IMR-90 (cell line): ENCODE measurements around the gene PSMD12. TPM values are rescaled to one million over a fixed set of nuclear protein-coding genes. Genes with fewer than 3 reads are reported as not detected.

ENCODE experiments used
- ATAC-seq: fragments of 200-7000 bp; cut with Tn5 transposase; 2 replicates; pipeline ENCODE4 v1.9.1; 2020; ENCODE audit warnings: low read depth, mild to moderate bottlenecking, moderate library complexity
- BruUV-seq: library from RNA; stranded (reverse); fragments of 400-500 nt; replicated peaks from 2 replicates; lab custom pipeline; 2021; lab: Mats Ljungman, UMichigan
- CTCF ChIA-PET: fragments of 300-600 bp; formaldehyde crosslinking; extraction: SDS; loops from one replicate; lab custom pipeline; 2021; ENCODE audit warnings: antibody characterized with exemption; lab: Yijun Ruan, JAX
- POLR2A ChIA-PET: fragments of 300-600 bp; sonication (Branson Sonifier 250); formaldehyde crosslinking; loops from one replicate; lab custom pipeline; 2022; ENCODE audit warnings: antibody characterized with exemption; ENCODE audit not compliant: unreplicated experiment; lab: Charles Lee
- DNase-seq: peaks from one replicate; pipeline ENCODE4 v3.0.0; 2013
- H2AFZ ChIP-seq: replicated peaks from 2 replicates; pipeline ENCODE3; 2013; ENCODE audit warnings: low read length, mild to moderate bottlenecking; ENCODE audit not compliant: poor library complexity
- H2AK5ac ChIP-seq: 2 replicates; pipeline ENCODE4 v1.6.1; 2013; ENCODE audit warnings: low read depth, low read length, inconsistent platforms
- H2AK9ac ChIP-seq: replicated peaks from 2 replicates; pipeline ENCODE3; 2013; ENCODE audit warnings: mild to moderate bottlenecking, low read depth, low read length, moderate library complexity; ENCODE audit not compliant: poor library complexity
- H2BK120ac ChIP-seq: 2 replicates; pipeline ENCODE4 v1.6.1; 2013; ENCODE audit warnings: low read depth, low read length, inconsistent platforms
- H2BK15ac ChIP-seq: 3 replicates; pipeline ENCODE4 v1.6.1; 2013; ENCODE audit warnings: low read depth, low read length, inconsistent platforms
- H2BK20ac ChIP-seq: 2 replicates; pipeline ENCODE4 v1.6.1; 2013; ENCODE audit warnings: low read depth, mild to moderate bottlenecking, inconsistent platforms, low read length, moderate library complexity
- H2BK5ac ChIP-seq: 2 replicates; pipeline ENCODE4 v1.6.1; 2013; ENCODE audit warnings: mild to moderate bottlenecking, low read depth, low read length, inconsistent platforms; ENCODE audit not compliant: poor library complexity, severe bottlenecking
- H3K14ac ChIP-seq: replicated peaks from 2 replicates; pipeline ENCODE4 v1.6.1; 2013; ENCODE audit warnings: low read depth, low read length, inconsistent platforms
- H3K18ac ChIP-seq: 2 replicates; pipeline ENCODE4 v1.6.1; 2013; ENCODE audit warnings: low read depth, low read length, control low read depth
- H3K23ac ChIP-seq: 2 replicates; pipeline ENCODE4 v1.6.1; 2013; ENCODE audit warnings: low read depth, low read length, inconsistent platforms
- H3K27ac ChIP-seq: 2 replicates; pipeline ENCODE4 v1.5.1; 2013; ENCODE audit warnings: mild to moderate bottlenecking, control low read depth, low read length; ENCODE audit not compliant: insufficient read depth
- H3K27me3 ChIP-seq: 2 replicates; pipeline ENCODE4 v1.6.1; 2013; ENCODE audit warnings: low read length; ENCODE audit not compliant: control insufficient read depth, insufficient read depth
- H3K36me3 ChIP-seq: 2 replicates; pipeline ENCODE4 v1.6.1; 2013; ENCODE audit warnings: low read length, mixed read lengths; ENCODE audit not compliant: control insufficient read depth, insufficient read depth
- H3K4ac ChIP-seq: 2 replicates; pipeline ENCODE4 v1.6.1; 2013; ENCODE audit warnings: low read depth, low read length, inconsistent platforms
- H3K4me1 ChIP-seq: 2 replicates; pipeline ENCODE4 v1.6.1; 2013; ENCODE audit warnings: low read length, mixed read lengths; ENCODE audit not compliant: control insufficient read depth, insufficient read depth
- H3K4me2 ChIP-seq: 2 replicates; pipeline ENCODE4 v1.6.1; 2013; ENCODE audit warnings: low read depth, mild to moderate bottlenecking, control low read depth, low read length, moderate library complexity
- H3K4me3 ChIP-seq: 2 replicates; pipeline ENCODE4 v1.5.1; 2013; ENCODE audit warnings: low read depth, mild to moderate bottlenecking, control low read depth, low read length, moderate library complexity; ENCODE audit not compliant: insufficient read depth
- H3K56ac ChIP-seq: 2 replicates; pipeline ENCODE4 v1.6.1; 2013; ENCODE audit warnings: low read length, inconsistent platforms; ENCODE audit not compliant: insufficient read depth; ENCODE audit errors: extremely low read depth
- H3K79me1 ChIP-seq, 2 experiments: 2 replicates each; pipeline ENCODE4 v1.6.1; 2013; ENCODE audit warnings: low read length in 2 of 2, inconsistent platforms in 1 of 2, low read depth in 1 of 2
- H3K9ac ChIP-seq: 2 replicates; pipeline ENCODE4 v1.6.1; 2013; ENCODE audit warnings: low read depth, low read length, control low read depth
- H3K9me1 ChIP-seq: 2 replicates; pipeline ENCODE4 v1.6.1; 2013; ENCODE audit warnings: low read length, inconsistent platforms; ENCODE audit not compliant: insufficient read depth
- H3K9me3 ChIP-seq: 2 replicates; pipeline ENCODE4 v1.6.1; 2013; ENCODE audit warnings: low read length; ENCODE audit not compliant: control insufficient read depth, insufficient read depth
- H4K20me1 ChIP-seq: 2 replicates; pipeline ENCODE4 v1.6.1; 2013; ENCODE audit warnings: low read length, inconsistent platforms; ENCODE audit not compliant: insufficient read depth
- H4K5ac ChIP-seq: 2 replicates; pipeline ENCODE4 v1.6.1; 2013; ENCODE audit warnings: mild to moderate bottlenecking, low read depth, low read length, control low read depth
- H4K8ac ChIP-seq, 2 experiments: 2 replicates each; pipeline ENCODE4 v1.6.1; 2013; ENCODE audit warnings: low read depth in 2 of 2, low read length in 2 of 2, control low read depth in 1 of 2, inconsistent platforms in 1 of 2
- H4K91ac ChIP-seq: 2 replicates; pipeline ENCODE4 v1.6.1; 2013; ENCODE audit warnings: low read depth, low read length, inconsistent platforms; ENCODE audit not compliant: insufficient read depth
- CHD1 ChIP-seq: IDR thresholded peaks from 2 replicates; pipeline ENCODE4 v1.6.1; 2012; ENCODE audit warnings: low read depth, low read length, improper control_type of control experiment
- CTCF ChIP-seq: conservative IDR thresholded peaks from 2 replicates; pipeline ENCODE4 v1.5.1; 2012; ENCODE audit warnings: mild to moderate bottlenecking, low read depth, low read length, improper control_type of control experiment
- FOS ChIP-seq: fragments of 150-350 bp; IDR thresholded peaks from 2 replicates; pipeline ENCODE4 v1.6.1; 2016; ENCODE audit warnings: low read depth, low read length
- MXI1 ChIP-seq: IDR thresholded peaks from 2 replicates; pipeline ENCODE4 v1.6.1; 2012; ENCODE audit warnings: low read depth, mild to moderate bottlenecking, low read length, moderate library complexity, borderline replicate concordance
- RAD21 ChIP-seq: IDR thresholded peaks from 2 replicates; pipeline ENCODE4 v1.6.1; 2012; ENCODE audit warnings: low read length, improper control_type of control experiment
- SMC3 ChIP-seq: fragments of 150-350 bp; IDR thresholded peaks from 2 replicates; pipeline ENCODE4 v1.6.1; 2016; ENCODE audit warnings: low read depth, mild to moderate bottlenecking, antibody characterized with exemption, low read length, moderate library complexity
- USF2 ChIP-seq: fragments of 150-350 bp; IDR thresholded peaks from 2 replicates; pipeline ENCODE4 v1.6.1; 2017; ENCODE audit warnings: mild to moderate bottlenecking, antibody characterized with exemption, low read length, low read depth
- WGBS, 2 experiments: methylation state at CpG; one replicate each; pipeline versions ENCODE4 v1.1.5 to v1.1.7; 2013; ENCODE audit warnings: missing lambda C conversion rate in 2 of 2; ENCODE audit not compliant: insufficient read length in 1 of 2; ENCODE audit errors: extremely low coverage in 2 of 2; 5-methylcytosine and 5-hydroxymethylcytosine counted together
- dilution Hi-C: fragments of 300-500 bp; cut with HindIII; formaldehyde crosslinking; loops from one replicate; pipeline ENCODE4 v1.14.3; 2018; ENCODE audit warnings: low sequenced_read_pairs; ENCODE audit not compliant: unreplicated experiment
- in situ Hi-C: fragments of 300-500 bp; cut with MboI; formaldehyde crosslinking; loops from 3 replicates; pipeline ENCODE4 v1.14.3; 2019; ENCODE audit warnings: low sequenced_read_pairs, inconsistent platforms, mixed read lengths
- intact Hi-C: fragments of 100-400 bp; cut with micrococcal nuclease; formaldehyde crosslinking; loops from 2 replicates; pipeline ENCODE4 v1.10.0; 2022
- polyA plus RNA-seq, 3 experiments: library from polyadenylated mRNA; depleted of rRNA; stranded (reverse); fragments of >200 nt; gene quantifications; 2 replicates each; pipeline ENCODE4 v1.2.3, GENCODE V29; 2012; ENCODE audit warnings: low replicate concordance in 1 of 3
- total RNA-seq: library from RNA; depleted of rRNA; stranded (reverse); fragments of >200 nt; gene quantifications from 2 replicates; pipeline ENCODE4 v1.2.3, GENCODE V29; 2012

Gene PSMD12
- total and polyA plus RNA-seq, 2 of the 4 experiments (the other 2 are of a cell fraction), result 17.9 to 39.7 TPM

GRCh38 chr17:67390006-67390645 is 23.7 kb upstream of the PSMD12 start:
- Histone ChIP-seq H3K23ac (peak overlapping the region; percentile 64; the same call in 1 of the 2 replicates), H3K36me3 (no peaks in the 10 kb centered on the region), H3K27me3 (no peaks in the 10 kb centered on the region), H3K56ac (no peak overlapping the region; the same call in 1 of the 2 replicates), H3K4ac (peak overlapping the region; percentile 63; the same call in 1 of the 2 replicates), H3K14ac (no peak overlapping the region), H3K4me1 (peaks cover 7% of the 10 kb centered on the region), H3K4me2 (peak overlapping the region; percentile 89), H2AK5ac (peak overlapping the region; percentile 91), H2AFZ (no peak overlapping the region), H4K5ac (no peak overlapping the region), H2AK9ac (peak overlapping the region; percentile 48), H2BK120ac (peak overlapping the region; percentile 65), H2BK15ac (peak overlapping the region; percentile 85; the same call in 2 of the 3 replicates), H2BK5ac (peak overlapping the region; percentile 53), H3K9me1 (peaks cover 9% of the 10 kb centered on the region), H4K91ac (peak overlapping the region; percentile 68; the same call in 1 of the 2 replicates), H4K8ac (peak overlapping the region; percentile 14 to 54; a peak in 2 of 4 replicates), H3K9ac (no peak overlapping the region), H3K9me3 (no peaks in the 10 kb centered on the region), H2BK20ac (peak overlapping the region; percentile 71), H3K27ac (no peak overlapping the region; the same call in 1 of the 2 replicates), H4K20me1 (peaks cover 10% of the 10 kb centered on the region; the same call in 1 of the 2 replicates), H3K4me3 (no peak overlapping the region), H3K18ac (no peak overlapping the region), H3K79me1 (peaks cover 10 to 38% of the 10 kb centered on the region in 2 experiments)
- CTCF ChIA-PET, result interaction anchor here (1.2 to 1.5 kb wide), 2 partner anchors 11 to 86 kb away, joined by 4 to 5 read pairs; no protein-coding TSS in a partner anchor
- POLR2A ChIA-PET, result no interaction called here
- dilution Hi-C loops (no loop called here), intact Hi-C loops (no loop called here), in situ Hi-C loops (no loop called here)
- ATAC-seq (no peak), DNase-seq (peak; percentile 21)
- TF ChIP-seq FOS, result no peak
- no peak for TF ChIP-seq SMC3
- TF ChIP-seq CTCF, result no peak
- TF ChIP-seq MXI1, result no peak
- no peak for TF ChIP-seq RAD21
- TF ChIP-seq CHD1, result no peak
- no peak for TF ChIP-seq USF2
- no TSS peak for BruUV-seq
- WGBS, 2 experiments, result 100% methylated on average over 3 of the region's 6 CpGs; no CpG with 5 or more reads in 1 of the 2 experiments
